GM21423 (cell line): Measurements from ENCODE around the gene SFT2D3.

Source experiments
- ATAC-seq: cut with Tn5 transposase; IDR thresholded peaks from one replicate; pipeline ENCODE4 v1.9.1; 2021; ENCODE audit warnings: mild to moderate bottlenecking, moderate library complexity; ENCODE audit not compliant: unreplicated experiment

The SFT2D3 gene

GRCh38 chr2:127664065-127664894 lies 37.0 kb upstream of the SFT2D3 start:
- ATAC-seq = no peak

- no peak for ATAC-seq
Measured at GRCh38 chr2:127664895-127665225, 36.4 kb upstream of the SFT2D3 start.

DNA sequence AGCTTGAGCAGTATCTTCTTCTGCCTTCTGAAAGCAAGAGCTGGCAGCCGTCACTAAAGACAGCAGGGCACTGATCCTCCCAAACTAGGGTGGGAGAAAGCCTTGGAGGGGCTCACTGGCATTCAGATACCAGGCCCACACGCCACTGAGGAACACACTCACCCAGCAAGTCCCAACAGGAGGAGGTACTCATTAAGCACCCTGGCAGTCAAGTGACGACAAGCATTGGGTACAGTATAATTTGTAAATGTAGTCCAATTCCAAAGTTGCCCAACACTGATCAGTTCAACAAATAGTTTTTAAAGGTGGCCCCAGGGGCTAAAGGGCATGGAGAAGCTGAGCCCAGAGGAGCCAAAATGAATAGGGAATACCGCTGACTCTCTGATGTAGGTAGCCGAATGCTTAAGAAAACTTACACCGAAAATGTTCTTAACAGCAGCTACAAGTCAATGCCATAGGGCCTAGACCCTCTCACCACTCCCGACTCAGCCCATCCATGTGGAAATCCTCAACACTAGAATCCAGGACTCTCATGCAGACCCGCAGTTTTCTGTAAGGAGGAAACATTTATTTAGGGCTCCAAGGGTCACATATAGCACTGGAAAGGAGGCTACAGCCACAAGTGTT lies 35.9 kb upstream of the SFT2D3 start:
- no peak for ATAC-seq

DNA sequence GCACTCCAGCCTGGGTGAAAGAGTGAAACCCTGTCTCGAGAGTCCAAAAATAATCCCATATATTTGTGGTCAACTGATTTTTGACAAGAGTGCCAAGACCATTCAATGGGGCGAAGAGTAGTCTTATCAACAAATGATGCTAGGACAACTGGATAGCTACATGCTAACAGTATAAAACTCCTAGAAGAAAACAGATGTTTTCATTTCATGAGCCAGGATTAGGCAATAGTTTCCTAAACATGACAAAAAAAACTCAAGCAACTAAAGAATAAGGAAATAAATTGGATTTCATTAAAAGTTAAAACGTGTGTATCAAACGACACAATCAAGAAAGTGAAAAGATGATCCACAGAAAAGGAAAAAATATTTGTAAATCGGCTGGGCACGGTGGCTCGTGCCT lies 32.2 kb upstream of the SFT2D3 start:
- no peak for ATAC-seq

DNA sequence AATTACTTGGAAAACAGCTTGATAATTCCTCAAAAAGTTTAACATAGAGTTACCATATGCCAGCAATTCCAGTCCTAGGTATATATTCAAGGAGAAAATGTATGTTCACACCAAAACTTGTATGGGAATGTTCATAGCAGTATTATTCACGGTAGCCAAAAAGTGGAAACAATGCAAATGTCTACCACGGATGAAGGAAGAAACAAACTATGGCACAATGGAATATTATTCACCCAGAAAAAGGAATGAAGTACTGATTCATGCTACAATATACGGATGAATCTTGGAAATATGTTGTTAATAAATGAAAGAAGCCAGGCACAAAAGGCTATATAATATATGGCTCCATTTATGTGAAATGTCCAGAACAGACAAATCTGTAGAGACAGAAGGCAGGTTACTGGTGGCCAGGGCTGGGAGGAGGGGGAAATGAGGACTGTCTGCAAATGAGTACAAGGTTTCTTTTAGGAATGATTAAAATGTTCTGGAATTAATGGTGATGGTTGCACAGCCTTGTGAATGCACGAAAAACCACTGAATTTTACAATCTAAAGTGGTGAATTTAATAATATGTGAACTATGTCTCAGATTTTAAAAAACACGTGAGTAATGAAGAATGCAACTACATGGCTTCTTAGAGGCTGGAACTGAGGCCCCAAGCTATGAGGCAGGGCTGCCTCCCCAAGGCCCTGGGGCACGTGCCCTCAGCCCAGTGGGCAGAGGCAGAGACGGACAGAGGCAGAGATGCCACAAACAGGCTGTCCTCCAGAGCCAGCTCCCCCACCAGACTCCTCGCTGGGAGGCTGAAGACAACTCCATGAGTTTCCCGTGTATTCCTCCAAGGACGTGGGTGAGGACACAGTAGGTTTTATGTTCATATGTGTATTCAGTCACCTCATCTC lies 31.0 kb upstream of the SFT2D3 start:
- no peak for ATAC-seq

DNA sequence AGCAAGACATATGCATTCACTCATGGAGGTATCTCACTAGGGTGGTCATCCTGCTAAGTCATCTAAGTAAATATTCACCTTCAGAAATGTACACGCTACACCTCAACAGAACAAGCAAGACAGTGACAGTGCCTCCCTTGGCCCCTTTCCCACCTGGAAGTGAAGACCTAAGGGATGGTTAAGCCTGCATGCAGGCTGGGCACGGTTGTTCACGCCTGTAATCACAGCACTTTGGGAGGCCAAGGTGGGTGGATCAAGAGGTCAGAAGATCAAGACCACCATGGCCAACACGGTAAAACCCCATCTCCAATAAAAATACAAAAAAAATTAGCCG lies 30.4 kb upstream of the SFT2D3 start:
- ATAC-seq = no peak

DNA sequence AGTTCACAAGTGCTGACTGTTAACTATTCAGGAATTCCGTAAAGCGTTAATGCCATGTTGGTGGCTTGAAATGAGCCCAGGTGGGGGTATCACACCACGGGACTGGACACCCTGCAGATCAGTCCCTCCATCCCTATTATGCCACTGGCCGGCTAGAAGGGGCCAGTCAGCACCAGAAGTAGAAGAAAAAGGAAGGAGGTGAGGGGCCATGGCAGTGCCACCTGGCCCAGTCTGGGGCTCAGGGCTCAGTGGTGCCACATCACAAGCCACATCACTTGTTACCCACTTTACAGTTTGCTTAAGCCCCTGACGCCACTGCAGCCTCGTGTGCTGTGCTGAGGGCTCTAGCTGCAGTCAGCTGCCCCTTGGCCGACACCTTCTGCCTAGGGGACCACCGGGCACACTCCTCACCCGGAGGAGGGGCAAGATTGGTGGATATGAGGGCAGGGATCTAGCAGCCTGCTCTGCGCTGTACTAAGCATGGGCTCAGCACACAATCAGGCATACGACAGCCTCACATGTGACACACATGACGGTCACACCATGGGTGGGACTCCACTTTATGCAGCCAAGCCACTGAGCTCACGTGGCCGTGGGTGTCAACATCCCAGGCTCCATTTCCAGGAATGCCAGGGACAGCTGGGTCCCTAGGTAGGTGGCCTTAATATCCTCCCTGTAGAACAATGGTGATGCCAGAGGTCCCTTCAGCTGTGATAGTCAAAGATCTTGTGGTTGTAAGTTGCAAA lies 29.6 kb upstream of the SFT2D3 start:
- no peak for ATAC-seq

- ATAC-seq = no peak
Measured at GRCh38 chr2:127672341-127673224, 28.7 kb upstream of the SFT2D3 start.

- no peak for ATAC-seq
Measured at GRCh38 chr2:127673291-127674069, 27.8 kb upstream of the SFT2D3 start.

GRCh38 chr2:127674241-127675209 lies 26.8 kb upstream of the SFT2D3 start:
- no peak for ATAC-seq

DNA sequence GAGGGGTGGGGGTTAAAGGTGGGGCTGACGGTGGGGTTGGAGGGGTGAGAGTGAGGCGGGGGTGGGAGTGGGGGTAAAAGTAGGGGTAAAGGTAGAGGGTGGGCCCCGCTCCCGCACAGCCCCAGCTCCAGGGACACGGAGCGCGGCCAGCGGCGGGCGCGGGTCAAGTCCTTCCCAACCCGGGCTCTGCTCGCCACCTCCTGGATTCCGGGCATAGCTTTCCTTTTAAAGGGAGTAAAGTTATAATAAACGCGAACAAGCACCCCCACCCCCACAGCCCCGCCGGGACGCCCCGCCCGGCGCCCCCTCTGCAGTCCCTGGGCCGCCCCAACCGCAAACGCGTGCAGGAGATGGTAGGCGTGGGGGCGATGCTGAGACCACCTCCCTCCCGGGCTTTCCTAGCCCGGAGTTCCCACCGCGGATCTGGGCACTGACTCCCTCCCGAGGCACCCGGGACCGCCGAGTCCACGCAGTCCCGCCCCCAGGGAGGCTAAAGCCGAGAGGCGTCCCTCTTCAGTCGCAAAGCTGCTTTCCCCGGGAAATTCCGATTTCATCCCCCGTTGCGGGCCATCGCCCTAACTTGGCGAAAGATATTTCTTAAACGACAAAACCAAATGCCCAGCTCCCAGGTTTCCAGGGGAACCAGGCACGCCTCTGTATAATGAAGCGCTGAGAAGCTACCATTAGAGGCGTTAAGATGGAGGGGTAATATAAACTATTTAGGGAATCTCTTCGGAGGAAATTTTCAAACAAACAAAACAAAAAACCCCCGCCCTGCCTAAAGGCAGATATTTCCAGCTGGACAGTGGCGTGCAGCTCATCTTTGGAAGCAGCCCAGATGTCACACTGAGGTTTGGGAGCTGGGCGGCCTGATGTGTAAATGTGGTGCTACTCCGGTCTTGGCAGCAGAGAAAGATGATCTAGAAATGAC lies 25.7 kb upstream of the SFT2D3 start, which contains the start of gene LIMS2:
TSS of gene LIMS2 (minus strand) at position 200 of the 931 bp plus-strand sequence. CDS start 506 bp downstream, outside the sequence.
- no peak for ATAC-seq

DNA sequence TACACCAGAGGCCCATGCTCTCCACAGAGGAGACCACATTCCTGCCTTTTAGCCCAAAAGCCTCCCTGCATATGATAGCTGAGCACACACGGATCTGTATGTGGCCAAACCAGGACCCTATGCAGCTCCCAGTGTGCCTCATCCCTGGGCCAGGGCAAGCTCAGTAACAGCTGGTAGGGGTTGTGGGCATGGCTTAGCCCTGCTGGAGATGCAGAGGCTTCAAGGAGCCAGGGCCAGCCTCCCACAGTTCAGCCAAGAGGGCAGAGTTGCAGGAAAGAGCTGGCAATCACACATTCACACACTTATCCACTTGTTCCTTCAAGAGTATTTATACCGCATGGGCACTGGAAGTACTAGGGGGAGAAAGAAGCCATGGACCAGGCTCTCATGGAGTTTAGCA lies 24.4 kb upstream of the SFT2D3 start:
- no peak for ATAC-seq

- no peak for ATAC-seq
Measured at GRCh38 chr2:127678531-127678930, 22.8 kb upstream of the SFT2D3 start.

- ATAC-seq = no peak
Measured at GRCh38 chr2:127678991-127679390, 22.3 kb upstream of the SFT2D3 start.

- no peak for ATAC-seq
Measured at GRCh38 chr2:127679680-127680361, 21.5 kb upstream of the SFT2D3 start.

GRCh38 chr2:127680706-127681287 lies 20.5 kb upstream of the SFT2D3 start:
- ATAC-seq = no peak
